GM20000 (cell line): Measurements from ENCODE around the gene EPHB4.
"Not testable (repeated sequence)": the region's sequence is repeated elsewhere in the genome, so short reads cannot be mapped to it uniquely, and the experiment has no call there.

ENCODE experiments used
- DNase-seq: peaks from one replicate; pipeline ENCODE4 v3.0.0; 2012; ENCODE audit warnings: low spot score
- TF ChIP-seq, protein P1 (sequence below): IDR thresholded peaks from 2 replicates; pipeline ENCODE4 v1.5.1; 2012; ENCODE audit warnings: mild to moderate bottlenecking, control low read depth; ENCODE audit errors: extremely low read depth, missing control alignments

The EPHB4 gene

DNA sequence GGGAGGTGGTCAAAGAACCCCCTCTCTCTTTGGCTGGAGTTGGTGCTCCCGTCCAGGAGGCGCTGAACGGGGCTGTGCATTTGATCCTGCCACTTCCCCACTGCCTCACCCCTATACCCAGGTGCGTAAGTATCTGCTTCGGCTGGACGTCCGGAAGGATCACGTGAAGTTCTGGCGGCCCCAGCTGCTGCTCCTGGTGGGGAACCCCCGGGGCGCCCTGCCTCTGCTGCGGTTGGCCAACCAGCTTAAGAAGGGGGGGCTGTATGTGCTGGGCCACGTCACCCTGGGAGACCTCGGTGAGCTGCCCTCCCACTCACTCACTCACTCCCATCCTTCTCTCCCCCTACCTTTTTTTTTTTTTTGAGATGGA lies 34.3 kb upstream of the EPHB4 start:
- TF ChIP-seq, protein P1, sequence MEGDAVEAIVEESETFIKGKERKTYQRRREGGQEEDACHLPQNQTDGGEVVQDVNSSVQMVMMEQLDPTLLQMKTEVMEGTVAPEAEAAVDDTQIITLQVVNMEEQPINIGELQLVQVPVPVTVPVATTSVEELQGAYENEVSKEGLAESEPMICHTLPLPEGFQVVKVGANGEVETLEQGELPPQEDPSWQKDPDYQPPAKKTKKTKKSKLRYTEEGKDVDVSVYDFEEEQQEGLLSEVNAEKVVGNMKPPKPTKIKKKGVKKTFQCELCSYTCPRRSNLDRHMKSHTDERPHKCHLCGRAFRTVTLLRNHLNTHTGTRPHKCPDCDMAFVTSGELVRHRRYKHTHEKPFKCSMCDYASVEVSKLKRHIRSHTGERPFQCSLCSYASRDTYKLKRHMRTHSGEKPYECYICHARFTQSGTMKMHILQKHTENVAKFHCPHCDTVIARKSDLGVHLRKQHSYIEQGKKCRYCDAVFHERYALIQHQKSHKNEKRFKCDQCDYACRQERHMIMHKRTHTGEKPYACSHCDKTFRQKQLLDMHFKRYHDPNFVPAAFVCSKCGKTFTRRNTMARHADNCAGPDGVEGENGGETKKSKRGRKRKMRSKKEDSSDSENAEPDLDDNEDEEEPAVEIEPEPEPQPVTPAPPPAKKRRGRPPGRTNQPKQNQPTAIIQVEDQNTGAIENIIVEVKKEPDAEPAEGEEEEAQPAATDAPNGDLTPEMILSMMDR, result no peak
- no peak for DNase-seq

DNA sequence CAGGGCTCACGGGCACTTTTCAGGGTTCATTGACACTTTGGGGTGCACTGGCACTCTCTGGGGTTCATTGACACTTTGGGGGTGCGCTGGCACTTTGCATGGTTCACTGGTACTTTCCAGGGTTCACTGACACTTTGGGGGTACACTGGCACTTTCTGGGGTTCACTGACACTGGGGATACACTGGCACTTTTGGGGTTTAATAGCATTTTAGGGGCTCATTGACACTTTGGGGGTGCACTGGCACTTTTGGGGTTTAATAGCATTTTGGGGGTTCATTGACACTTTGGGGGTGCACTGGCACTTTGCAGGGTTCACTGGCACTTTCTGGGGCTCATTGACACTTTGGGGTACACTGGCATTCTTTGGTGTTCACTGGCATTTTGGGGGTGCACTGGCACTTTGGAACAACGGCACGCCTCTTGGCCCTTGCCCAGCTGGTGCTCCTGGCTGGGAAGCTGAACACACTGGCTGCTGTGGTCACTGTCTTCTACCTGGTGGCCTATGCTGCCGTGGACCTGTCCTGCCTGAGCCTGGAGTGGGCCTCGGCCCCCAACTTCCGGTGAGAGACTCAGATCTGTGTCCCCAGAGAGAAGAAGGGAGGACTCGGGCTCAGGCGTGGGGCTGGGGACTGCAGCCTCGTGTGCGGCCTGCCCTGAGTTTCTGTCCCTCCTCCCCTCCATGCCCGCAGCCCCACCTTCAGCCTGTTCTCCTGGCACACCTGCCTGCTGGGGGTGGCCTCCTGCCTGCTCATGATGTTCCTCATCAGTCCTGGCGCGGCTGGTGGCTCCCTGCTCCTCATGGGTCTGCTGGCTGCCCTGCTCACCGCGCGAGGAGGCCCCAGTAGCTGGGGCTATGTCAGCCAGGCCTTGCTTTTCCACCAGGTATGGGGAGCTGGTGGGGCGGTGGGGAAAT lies 33.6 kb upstream of the EPHB4 start:
- no peak for DNase-seq
- TF ChIP-seq, protein P1, result no peak

DNA sequence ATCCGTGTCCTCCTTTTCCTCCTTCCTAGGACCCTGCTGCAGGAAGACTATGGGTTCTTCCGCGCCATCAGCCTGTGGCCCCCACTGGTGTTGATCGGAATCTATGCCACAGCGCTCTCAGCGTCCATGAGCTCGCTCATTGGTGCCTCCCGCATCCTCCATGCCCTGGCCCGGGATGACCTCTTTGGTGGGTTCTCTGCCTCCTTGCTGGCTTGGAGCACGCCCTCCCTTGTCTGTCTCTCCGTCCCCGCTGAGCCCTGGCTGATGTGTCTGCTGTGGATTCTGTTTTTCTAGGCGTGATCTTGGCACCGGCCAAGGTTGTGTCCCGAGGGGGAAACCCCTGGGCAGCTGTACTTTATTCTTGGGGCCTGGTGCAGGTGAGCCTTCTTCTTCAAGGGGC lies 32.5 kb upstream of the EPHB4 start:
- TF ChIP-seq, protein P1, result no peak
- DNase-seq, result no peak

DNA sequence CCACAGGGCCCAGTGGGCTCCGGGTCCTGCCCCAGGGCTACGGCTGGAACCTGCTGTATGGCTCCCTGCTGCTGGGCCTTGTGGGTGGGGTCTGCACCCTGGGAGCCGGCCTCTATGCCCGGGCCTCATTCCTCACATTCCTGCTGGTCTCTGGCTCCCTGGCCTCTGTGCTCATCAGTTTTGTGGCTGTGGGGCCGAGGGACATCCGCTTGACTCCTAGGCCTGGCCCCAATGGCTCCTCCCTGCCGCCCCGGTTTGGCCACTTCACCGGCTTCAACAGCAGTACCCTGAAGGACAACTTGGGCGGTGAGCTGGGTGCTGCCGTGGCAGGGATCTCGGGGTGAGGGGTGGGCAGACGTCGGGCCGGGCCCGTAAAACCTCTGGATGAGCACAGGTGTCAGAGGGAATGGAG lies 29.6 kb upstream of the EPHB4 start:
- no peak for DNase-seq

DNA sequence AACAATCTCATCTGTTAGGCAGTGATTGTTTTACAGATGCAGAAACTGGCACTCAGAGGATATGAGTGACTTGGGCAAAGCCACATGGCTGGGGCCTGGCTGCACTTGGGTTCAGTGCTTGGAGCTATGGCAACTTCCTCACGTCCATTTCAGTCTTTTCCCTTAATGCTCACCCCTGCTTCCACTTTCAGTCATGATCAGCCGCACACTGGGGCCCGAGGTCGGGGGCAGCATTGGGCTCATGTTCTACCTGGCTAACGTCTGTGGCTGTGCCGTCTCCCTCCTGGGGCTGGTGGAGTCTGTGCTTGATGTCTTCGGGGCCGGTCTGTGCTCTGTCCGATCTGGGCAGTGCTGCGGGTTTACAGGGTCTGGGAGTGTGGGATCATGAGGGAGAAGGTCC lies 28.2 kb upstream of the EPHB4 start:
- DNase-seq, result no peak
- TF ChIP-seq, protein P1, result no peak

More for the DNA sequence above, 29.6 kb upstream of the EPHB4 start:
- TF ChIP-seq, protein P1, result no peak

DNA sequence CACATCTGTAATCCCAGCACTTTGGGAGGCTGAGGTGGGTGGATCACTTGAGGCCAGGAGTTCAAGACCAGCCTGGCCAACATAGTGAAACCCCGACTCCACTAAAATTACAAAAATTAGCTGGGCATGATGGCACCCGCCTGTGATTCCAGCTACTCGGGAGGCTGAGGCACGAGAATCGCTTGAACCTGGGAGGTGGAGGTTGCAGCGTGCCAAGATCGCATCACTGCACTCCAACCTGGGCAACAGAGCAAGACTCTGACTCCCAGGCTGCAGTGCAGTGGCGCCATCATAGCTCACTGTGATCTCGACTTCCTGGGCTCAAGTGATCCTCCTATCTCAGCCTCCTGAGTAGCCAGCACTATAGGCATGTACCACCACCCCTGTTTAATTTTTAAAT lies 27.6 kb upstream of the EPHB4 start:
- not testable (repeated sequence) for DNase-seq

DNA sequence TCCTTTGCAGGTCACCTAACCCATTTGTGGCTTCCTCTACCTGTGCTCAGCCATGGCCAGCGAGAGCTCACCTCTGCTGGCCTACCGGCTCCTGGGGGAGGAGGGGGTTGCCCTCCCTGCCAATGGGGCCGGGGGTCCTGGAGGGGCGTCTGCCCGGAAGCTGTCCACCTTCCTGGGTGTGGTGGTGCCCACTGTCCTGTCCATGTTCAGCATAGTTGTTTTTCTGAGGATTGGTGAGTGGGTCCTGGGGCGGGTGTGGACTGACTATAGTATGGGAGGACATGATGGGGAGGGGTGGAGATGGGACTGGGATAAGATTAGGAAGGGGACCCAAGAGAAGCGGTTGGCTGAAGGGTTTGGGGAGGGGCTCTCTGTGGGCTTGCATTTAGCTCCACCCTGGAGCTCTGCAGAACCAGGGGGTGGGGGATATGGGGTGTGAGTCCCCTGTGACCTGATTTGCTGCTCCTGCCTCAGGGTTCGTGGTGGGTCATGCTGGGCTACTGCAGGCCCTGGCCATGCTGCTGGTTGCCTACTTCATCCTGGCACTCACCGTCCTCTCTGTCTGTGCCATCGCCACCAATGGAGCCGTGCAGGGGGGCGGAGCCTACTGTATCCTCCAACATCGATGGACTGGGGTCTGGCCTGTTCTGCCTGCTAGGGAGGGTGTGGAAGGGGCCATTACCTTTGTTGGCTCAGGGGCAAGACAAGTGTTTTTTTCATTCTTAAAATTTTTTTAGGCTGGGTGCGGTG lies 27.0 kb upstream of the EPHB4 start:
- peak; percentile 20 for DNase-seq
- TF ChIP-seq, protein P1, result no peak
